ENCODE data around the gene FRY. TPM values are rescaled to one million over a fixed set of nuclear protein-coding genes. Genes with fewer than 3 reads are reported as not detected.
"Not testable (repeated sequence)": the region's sequence is repeated elsewhere in the genome, so short reads cannot be mapped to it uniquely, and the experiment has no call there.

The FRY gene
- total RNA-seq, 1 experiment from 2014 or later = 0.11 TPM

DNA sequence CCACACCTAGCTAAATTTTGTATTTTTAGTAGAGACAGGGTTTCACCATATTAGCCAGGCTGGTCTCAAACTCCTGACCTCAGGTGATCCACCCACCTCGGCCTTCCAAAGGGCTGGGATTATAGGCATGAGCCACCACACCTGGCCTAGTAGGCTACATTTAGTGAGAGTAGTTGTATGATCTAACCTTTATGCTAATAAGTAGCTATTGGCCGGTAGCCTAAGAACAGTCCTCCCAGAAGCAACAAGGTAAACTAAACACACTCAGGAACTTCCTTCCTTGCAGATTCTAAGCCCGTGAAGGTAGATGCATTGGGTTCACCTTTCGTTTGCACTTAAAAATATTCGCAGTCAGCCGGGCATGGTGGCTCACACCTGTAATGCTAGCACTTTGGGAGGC, 25.8 kb downstream of the FRY start:
- in situ Hi-C loops (cut with HindIII; ENCODE audit: low pct_unique_long_range_greater_than_20kb, low sequenced_read_pairs); DNase-seq (ENCODE audit: low read depth, low spot score): not testable (repeated sequence)

DNA sequence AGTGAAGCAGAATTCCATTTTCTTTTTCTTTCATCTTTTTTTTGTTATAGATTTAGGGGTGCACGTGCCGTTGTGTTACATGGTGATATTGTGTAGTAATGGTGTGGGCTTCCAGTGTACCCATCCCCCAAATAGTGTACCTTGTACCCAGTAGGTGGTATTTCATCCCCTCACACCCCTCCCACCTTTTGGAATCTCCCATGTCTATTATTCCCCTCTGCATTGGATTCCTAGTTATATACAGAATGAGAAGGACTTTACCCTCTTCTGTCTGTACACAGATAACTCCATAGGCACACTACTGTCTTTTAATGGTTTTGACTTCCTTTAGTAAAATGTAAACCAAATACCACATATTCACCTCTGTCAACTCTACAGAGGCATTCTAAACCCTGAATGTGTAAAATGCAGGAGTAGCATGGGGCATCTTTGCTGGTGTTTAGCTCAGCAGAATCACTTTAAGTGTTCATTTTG, 28.0 kb downstream of the FRY start:
- in situ Hi-C loops (cut with HindIII; ENCODE audit: low pct_unique_long_range_greater_than_20kb, low sequenced_read_pairs) = no loop called here
- DNase-seq (ENCODE audit: low read depth, low spot score) = no peak

DNA sequence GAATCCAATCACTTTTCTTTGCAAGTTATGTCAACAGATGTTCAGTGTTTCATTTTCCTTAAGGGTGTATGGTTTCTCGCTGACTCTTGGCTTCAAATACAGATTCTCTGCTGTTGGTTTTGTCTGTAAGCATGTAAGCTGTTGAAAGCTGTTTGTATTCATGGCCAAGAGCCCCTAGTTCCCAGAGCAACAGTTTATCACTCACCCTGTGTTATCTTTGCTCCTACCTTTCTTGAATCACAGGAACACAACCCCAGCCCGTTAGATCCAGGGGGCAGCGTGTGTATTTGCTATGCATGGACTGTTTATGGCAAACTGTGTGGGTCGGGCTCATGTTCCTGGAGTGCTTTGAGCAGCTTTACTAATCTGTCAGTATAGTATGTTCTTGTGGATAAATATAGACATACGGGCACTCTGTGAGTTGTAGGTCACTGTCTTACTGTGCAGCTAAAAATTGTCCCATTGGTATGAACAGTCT, 28.9 kb downstream of the FRY start:
- DNase-seq (ENCODE audit: low read depth, low spot score) = no peak
- in situ Hi-C loops (cut with HindIII; ENCODE audit: low pct_unique_long_range_greater_than_20kb, low sequenced_read_pairs) = no loop called here

DNA sequence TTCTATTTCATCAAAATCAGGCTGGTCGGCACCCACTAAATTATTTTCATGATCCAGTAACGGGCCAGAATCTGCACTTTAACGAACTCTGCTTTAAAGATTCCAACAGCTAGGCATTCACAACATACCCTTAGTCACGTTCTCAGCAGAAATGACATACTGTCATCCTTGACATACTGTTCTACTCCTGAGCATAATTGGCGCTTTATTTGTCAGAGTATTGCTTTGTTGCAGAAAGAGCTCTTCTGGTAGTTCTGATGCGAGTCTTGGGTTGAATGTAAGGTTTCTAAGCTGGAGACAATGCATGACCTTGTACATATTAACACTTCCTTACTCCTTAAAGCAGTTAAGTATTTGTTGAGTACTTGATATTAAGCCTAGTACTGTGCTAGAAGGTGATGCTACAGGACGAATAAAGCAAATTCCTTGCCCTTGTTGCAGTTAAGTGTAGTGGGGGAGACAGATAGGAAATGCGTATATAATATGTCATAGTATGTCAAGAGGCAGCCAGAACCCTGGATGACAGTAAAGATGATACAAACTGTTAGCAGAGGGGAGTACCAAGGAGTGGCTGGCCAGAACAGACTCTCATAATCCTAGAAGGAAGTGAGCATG, 32.2 kb downstream of the FRY start:
- DNase-seq (ENCODE audit: low read depth, low spot score) = no peak
- in situ Hi-C loops (cut with HindIII; ENCODE audit: low pct_unique_long_range_greater_than_20kb, low sequenced_read_pairs) = no loop called here

DNA sequence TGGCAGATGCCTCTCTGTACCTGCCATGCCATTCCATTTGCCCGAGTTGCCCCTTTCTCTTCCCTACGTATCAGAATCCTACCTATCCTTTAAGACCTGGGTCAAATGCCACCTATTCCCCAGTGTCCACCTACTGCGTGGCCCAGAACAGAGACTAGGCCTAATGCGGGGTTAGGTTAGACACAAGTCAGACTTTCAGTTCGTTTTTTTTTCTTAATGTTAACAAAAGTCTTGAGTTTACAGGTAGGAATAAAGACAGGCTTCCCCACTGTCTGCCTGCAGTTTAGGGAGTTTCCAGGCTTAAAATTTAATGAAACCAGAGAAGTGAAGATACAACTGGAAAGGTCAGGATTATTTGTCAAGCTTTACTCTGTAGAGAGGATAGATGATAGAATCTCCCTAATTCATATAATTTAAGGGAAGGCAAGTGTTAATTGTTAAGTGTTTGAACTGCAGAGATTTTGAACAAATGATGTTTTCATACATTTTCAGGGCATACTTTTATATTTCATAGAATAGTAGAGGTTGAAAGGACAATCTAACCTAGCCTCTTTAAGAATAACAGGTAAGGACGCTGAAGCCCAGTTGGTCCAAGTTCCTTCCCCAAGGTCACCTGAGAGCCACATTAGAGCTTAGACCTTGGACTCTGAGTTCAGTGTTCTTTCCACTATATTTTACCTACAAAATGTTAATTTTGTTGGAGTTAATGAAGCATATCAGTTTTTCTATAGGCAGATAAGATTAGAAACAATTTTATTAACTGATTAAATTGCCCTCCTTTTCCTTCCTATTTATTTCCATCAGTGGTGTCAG, 35.8 kb downstream of the FRY start:
- no peak for DNase-seq (ENCODE audit: low read depth, low spot score)
- in situ Hi-C loops (cut with HindIII; ENCODE audit: low pct_unique_long_range_greater_than_20kb, low sequenced_read_pairs) = no loop called here

DNA sequence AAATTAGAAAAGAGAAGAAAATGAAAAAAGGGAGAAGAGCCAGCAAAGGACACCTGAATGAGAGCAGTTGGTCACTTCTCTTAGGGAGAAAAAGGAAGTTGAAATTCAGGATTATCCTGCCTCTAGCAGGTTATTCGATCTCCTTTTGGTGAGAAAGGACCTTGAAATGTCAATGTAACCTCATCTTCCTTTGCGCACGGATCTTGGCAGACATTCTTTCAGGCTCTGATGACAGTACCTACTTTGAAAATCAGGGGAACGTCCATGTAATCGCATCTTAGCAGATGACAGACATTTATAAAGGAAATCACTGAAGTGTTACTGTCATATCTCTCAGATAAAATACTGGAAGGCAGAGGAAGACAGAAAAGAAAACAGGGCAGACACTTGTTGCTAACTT, 36.7 kb downstream of the FRY start:
- no peak for DNase-seq (ENCODE audit: low read depth, low spot score)
- in situ Hi-C loops (cut with HindIII; ENCODE audit: low pct_unique_long_range_greater_than_20kb, low sequenced_read_pairs) = no loop called here

DNA sequence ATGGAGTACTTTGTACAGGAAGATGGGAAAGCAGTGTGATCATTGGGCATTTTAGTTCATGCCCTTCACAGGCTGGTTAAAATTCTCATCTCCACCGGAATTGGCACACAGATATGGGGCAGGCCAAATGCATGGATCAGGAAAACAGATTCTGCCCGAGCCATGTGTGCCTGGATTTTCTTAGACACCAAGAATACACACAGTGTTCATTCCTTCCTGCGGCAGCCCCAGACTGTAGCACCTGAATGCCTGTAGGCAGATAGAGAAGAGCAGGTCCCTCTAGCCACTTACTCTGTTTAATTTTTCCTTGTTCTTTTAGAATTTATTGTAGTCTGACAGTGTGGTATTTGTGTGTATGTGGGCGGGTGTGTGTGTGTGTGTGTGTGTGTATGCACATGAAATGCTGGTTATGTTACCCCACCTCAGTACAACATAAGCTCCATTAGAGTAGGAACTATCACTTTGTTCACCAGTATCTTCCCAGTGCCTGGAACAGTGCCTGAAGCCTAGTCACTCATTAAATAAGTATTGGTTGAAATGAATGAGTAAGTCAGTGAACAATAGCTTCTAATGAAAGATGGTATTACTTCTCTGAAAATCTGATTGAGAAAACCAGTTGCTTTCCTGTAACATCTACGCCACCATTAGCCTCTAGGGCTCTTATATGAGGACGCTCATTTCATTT, 41.7 kb downstream of the FRY start:
- in situ Hi-C loops (cut with HindIII; ENCODE audit: low pct_unique_long_range_greater_than_20kb, low sequenced_read_pairs) = no loop called here
- no peak for DNase-seq (ENCODE audit: low read depth, low spot score)

DNA sequence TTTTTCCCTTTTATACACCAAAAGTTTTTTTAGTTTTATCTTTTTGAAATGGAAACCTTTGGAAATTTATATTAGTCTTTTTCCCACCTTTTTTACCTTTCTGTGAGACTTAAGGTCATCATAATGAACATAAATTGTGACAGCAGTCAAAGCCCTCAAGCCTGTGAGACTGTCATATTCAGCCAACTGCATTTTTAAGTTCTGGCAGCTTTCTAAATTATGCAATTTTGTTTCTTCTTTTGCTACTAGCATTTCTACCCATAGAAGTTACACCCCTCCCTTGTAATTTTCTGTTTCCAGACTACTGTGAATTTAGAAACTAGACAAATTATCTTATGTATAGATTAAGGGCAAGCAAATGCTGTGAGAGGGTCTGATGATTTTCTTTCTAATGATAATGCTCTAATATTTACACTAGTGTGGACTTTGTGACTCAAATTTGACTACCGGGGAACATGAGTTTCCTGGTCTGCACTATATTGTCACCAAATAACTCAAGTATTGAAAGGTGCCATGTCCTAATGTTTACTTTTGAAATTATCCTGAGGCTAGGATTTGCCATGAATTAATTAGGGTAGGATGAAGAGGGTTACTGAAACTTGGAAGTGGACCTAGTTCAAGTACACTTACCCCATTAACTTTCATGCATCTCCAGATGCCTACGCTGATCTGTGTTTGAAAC, 43.7 kb downstream of the FRY start:
- DNase-seq (ENCODE audit: low read depth, low spot score) = no peak
- in situ Hi-C loops (cut with HindIII; ENCODE audit: low pct_unique_long_range_greater_than_20kb, low sequenced_read_pairs) = no loop called here

DNA sequence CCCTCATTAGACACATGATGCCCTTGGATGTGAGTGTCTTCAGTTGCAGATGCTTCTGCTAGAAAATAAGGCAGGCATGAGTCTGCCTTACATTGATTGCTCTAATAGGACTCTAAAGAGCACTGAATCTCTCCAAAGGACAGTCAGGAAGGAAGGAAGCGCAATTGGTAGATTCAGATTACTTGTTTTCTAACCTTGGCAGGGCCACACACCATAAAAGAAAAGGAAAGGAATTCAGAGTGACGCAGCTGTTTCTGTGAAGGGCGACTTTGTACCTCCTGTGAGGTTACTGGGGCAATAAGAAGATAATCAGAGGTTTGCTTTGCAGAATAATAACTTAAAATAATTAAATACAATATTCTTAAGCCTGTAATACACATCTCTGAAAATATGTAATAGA, 48.0 kb downstream of the FRY start:
- no peak for DNase-seq (ENCODE audit: low read depth, low spot score)
- in situ Hi-C loops (cut with HindIII; ENCODE audit: low pct_unique_long_range_greater_than_20kb, low sequenced_read_pairs) = no loop called here

DNA sequence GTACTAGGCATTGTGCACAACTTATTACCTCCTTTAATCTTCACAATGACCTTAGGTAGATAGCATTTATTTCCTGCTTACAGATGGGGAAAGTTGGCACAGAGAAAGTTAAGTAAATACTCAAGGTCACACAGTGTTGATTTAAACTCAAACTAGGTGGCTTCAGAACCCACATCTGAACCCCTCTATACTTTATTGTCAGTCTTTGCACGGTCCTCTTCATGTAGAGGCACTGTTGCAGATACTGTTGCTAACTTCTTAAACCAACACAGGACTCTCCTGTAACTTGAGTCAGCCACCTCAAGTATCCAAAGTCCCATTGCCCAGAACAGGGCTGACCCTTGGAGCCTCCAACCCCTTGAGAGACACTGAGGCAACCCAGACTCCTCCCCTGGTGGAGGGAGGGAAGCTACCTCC, 48.8 kb downstream of the FRY start:
- in situ Hi-C loops (cut with HindIII; ENCODE audit: low pct_unique_long_range_greater_than_20kb, low sequenced_read_pairs) = no loop called here
- no peak for DNase-seq (ENCODE audit: low read depth, low spot score)

DNA sequence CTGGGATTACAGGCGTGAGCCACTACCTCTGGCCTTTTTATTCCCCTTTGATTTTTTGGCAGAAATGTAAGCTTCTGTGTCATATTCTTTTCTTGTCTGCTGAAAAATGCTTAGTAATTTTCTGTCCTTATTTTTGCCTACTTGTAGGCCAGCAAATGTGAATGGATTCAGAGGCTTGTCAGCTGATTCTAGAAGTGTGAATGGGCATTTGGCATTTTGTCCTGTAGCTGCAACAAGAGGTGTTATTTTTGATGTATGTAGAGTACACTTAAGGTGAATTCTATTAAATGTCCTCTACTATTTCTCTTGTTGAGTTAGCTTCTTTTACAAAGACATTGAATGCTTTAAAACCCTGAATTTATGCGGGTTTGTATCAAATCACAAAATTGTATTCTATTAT, 50.0 kb downstream of the FRY start:
- in situ Hi-C loops (cut with HindIII; ENCODE audit: low pct_unique_long_range_greater_than_20kb, low sequenced_read_pairs) = no loop called here
- no peak for DNase-seq (ENCODE audit: low read depth, low spot score)

DNA sequence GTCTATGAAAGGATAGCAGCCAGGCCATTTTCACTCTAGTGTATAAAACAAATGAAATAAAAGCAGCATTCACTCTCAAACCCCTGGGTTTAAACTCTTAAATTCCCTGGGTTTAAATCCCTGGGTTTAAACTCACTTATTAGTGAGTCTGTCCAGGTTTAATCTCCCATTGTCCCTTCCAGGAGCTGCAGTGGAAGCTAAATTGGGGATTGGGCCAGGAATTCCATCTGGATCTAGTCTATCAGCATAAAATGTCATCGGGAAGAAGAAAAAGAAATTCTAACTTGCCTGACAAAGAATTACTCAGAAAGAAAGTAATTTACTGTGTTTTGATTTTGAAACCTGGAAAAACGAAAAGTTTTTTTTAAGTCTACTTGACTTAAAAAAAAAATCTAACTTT, 54.8 kb downstream of the FRY start:
- in situ Hi-C loops (cut with HindIII; ENCODE audit: low pct_unique_long_range_greater_than_20kb, low sequenced_read_pairs) = no loop called here
- no peak for DNase-seq (ENCODE audit: low read depth, low spot score)

DNA sequence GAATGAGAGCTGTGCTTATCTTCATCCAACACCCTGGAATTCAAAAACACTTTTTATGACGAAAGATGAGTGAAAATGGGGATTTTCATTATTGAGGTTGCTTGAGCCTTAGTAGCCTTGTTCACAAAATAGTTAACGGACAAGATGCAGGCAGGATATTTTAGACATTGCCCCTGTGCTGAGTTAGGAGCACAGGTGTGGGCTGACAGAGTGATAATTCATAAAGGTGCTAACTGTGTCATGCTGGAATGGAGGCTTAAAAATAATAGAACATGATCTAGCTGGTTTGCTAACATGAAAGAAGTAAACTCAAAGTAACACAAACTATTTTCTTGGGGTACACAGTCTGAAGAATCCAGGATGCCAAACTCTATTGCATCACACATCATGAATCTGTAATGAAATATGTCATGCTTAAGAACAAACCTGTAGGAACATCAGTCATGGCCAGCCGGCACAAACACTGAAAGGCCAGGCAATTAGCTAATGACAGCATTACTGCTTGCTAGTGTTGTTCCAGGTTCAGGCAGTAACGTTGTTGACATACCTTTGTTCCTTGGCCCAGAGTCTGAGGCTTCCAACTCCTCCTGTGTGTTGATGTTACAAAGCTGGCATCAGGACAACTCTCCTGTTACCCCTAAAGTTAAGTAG, 55.3 kb downstream of the FRY start:
- in situ Hi-C loops (cut with HindIII; ENCODE audit: low pct_unique_long_range_greater_than_20kb, low sequenced_read_pairs) = no loop called here
- DNase-seq (ENCODE audit: low read depth, low spot score) = no peak

DNA sequence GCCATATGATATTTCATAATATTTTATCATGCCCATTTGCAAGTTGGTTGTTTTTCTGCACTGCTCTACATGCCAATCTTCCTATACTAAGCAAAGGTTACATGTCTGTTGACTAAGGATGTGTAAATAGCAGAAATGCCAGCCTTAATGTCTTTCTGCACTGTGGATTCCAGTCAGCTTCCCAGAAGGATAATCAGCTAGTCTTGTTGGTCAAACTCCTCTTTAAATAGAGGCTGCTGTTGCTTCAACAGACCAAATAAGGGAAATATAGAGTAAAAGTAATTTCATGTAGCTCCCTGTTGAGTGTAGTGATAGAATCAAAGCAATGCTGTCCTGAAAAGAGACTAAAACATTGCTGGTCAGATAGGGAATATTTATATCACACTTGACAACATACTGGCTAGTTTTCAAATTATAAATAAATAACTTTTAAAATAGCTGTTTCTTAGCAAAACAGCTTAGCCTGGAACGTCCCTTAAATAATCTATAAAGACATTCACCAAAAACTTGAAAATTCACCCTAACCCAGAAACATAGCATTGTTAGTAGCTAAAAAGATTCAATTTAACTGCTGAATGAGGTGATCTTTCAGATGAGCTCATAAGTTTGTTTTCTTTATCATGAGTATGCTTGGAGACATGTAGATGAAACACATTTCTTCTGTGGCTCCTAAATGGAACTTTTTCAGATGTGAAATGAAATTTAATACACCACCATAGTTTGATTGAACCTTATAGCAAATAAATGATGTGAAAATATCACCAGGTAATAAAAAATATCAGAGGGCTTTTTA, 56.6 kb downstream of the FRY start:
- in situ Hi-C loops (cut with HindIII; ENCODE audit: low pct_unique_long_range_greater_than_20kb, low sequenced_read_pairs) = no loop called here
- DNase-seq (ENCODE audit: low read depth, low spot score) = no peak

DNA sequence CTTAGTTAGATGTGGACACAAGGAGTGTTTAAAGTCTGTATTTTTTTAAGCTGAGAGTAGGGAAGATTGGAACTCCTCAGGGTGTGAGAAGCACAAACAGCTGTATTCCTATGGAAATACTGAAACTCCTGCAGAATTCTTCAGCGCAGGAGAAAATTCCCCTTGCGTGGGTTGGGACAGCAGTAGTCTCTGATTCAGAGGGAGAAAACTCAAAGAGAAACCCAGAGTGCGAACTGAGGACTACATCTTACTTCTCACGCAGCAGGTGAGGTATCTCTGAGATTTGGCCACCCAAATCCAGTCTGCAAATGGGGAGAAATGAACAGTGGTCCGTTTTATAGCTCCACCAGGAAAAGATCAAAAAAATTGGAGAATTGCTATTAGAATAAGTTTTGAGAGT, 60.9 kb downstream of the FRY start:
- DNase-seq (ENCODE audit: low read depth, low spot score) = no peak
- in situ Hi-C loops (cut with HindIII; ENCODE audit: low pct_unique_long_range_greater_than_20kb, low sequenced_read_pairs) = no loop called here

DNA sequence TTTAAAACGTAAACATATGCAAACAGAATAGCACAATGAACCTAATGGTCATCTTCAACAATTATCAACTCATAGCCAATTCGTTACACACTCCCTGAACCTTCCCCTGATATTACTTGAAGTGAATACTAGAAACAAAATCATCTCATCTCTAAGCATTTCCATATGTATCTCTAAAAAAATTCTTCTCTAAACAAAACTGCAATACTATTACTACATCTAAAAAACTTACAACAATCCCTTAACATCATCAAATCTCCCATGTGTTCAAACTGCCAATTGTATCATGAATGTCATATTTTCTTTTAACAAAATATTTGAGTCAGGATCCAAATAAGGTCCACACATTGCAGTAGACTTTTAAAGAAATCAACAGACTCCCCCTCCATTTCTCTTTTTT, 61.4 kb downstream of the FRY start:
- in situ Hi-C loops (cut with HindIII; ENCODE audit: low pct_unique_long_range_greater_than_20kb, low sequenced_read_pairs) = no loop called here
- no peak for DNase-seq (ENCODE audit: low read depth, low spot score)

DNA sequence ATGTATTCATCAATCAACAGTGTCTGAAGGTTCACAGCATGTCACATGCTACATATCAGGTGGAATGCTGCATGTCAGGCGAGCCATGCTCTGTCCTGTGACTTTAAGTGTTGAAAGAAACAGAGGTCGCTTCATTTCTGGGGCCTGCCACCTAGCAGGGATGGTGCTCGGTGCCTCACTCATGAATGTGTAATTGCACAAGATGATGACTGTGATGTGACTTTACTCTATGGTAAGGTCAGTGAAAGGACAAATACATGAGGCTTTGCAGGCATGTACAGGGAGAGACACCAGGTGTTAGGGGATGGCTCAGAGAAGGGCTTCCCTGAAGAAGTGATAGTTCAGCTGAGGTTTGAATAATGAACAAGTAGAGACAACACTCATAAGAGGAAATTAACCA, 66.7 kb downstream of the FRY start:
- no peak for DNase-seq (ENCODE audit: low read depth, low spot score)
- in situ Hi-C loops (cut with HindIII; ENCODE audit: low pct_unique_long_range_greater_than_20kb, low sequenced_read_pairs) = no loop called here

All from SK-MEL-5 (cell line).